HEK293 (cell line): ENCODE results near the gene HOXC11.

Experiments
- GLI4 ChIP-seq: fragments of 450-650 bp; formaldehyde crosslinking; IDR thresholded peaks from 2 replicates; pipeline ENCODE4 v1.5.1; 2016; ENCODE audit warnings: missing biosample characterization, missing genetic modification characterization
- HOXA7 ChIP-seq: sonication (generic); formaldehyde crosslinking; IDR thresholded peaks from 2 replicates; pipeline ENCODE4 v1.8.1; 2022; ENCODE audit warnings: missing genetic modification reagents, borderline replicate concordance
- IKZF3 ChIP-seq: fragments of 450-650 bp; IDR thresholded peaks from 2 replicates; pipeline ENCODE4 v1.5.0; 2018; ENCODE audit warnings: missing biosample characterization, mild to moderate bottlenecking, missing genetic modification characterization, moderate library complexity
- KLF10 ChIP-seq: fragments of 450-650 bp; IDR thresholded peaks from 2 replicates; pipeline ENCODE4 v1.5.1; 2018; ENCODE audit warnings: missing biosample characterization, mild to moderate bottlenecking, missing genetic modification characterization
- OSR2 ChIP-seq: fragments of 450-650 bp; formaldehyde crosslinking; IDR thresholded peaks from 2 replicates; pipeline ENCODE4 v1.5.1; 2016; ENCODE audit warnings: missing biosample characterization, missing genetic modification characterization
- PRDM1 ChIP-seq: fragments of 450-650 bp; formaldehyde crosslinking; IDR thresholded peaks from 2 replicates; pipeline ENCODE4; 2016; ENCODE audit warnings: missing biosample characterization, missing genetic modification characterization
- SETDB1 ChIP-seq: IDR thresholded peaks from one replicate; pipeline ENCODE4 v1.6.1; 2017; ENCODE audit warnings: mild to moderate bottlenecking, low read length, moderate library complexity, mixed read lengths; ENCODE audit not compliant: insufficient read length
- SP2 ChIP-seq: fragments of 450-650 bp; formaldehyde crosslinking; IDR thresholded peaks from 2 replicates; pipeline ENCODE4 v1.5.1; 2016; ENCODE audit warnings: missing biosample characterization, missing genetic modification characterization
- WT1 ChIP-seq: fragments of 450-650 bp; formaldehyde crosslinking; IDR thresholded peaks from 2 replicates; pipeline ENCODE4 v1.5.1; 2016; ENCODE audit warnings: missing biosample characterization, missing genetic modification characterization
- ZBTB48 ChIP-seq: fragments of 450-650 bp; formaldehyde crosslinking; IDR thresholded peaks from 2 replicates; pipeline ENCODE4 v1.5.1; 2016; ENCODE audit warnings: missing biosample characterization, missing genetic modification characterization
- ZBTB8A ChIP-seq: fragments of 450-650 bp; formaldehyde crosslinking; IDR thresholded peaks from 2 replicates; pipeline ENCODE4 v1.5.1; 2016; ENCODE audit warnings: missing biosample characterization, missing genetic modification characterization
- ZNF114 ChIP-seq: fragments of 450-650 bp; formaldehyde crosslinking; IDR thresholded peaks from 2 replicates; pipeline ENCODE4 v1.5.0; 2017; ENCODE audit warnings: missing biosample characterization, missing genetic modification characterization
- ZNF16 ChIP-seq: fragments of 450-650 bp; formaldehyde crosslinking; IDR thresholded peaks from 2 replicates; pipeline ENCODE4 v1.5.1; 2016; ENCODE audit warnings: low read depth, missing biosample characterization, missing genetic modification characterization
- ZNF175 ChIP-seq: fragments of 450-650 bp; formaldehyde crosslinking; IDR thresholded peaks from 2 replicates; pipeline ENCODE4 v1.5.1; 2016; ENCODE audit warnings: missing biosample characterization, missing genetic modification characterization
- ZNF184 ChIP-seq: fragments of 450-650 bp; IDR thresholded peaks from 2 replicates; pipeline ENCODE4 v1.5.1; 2018; ENCODE audit warnings: missing biosample characterization, mild to moderate bottlenecking, missing genetic modification characterization
- ZNF221 ChIP-seq: fragments of 450-650 bp; formaldehyde crosslinking; IDR thresholded peaks from 2 replicates; pipeline ENCODE4 v1.5.1; 2017; ENCODE audit warnings: missing biosample characterization, missing genetic modification characterization, borderline replicate concordance
- ZNF23 ChIP-seq: fragments of 450-650 bp; formaldehyde crosslinking; IDR thresholded peaks from 2 replicates; pipeline ENCODE4 v1.5.1; 2016; ENCODE audit warnings: missing biosample characterization, missing genetic modification characterization, borderline replicate concordance
- ZNF274 ChIP-seq, 2 experiments: fragments of 200-500 bp in 1 of 2; fragments of 450-650 bp in 1 of 2; sonication (Bioruptor generic) in 1 of 2; formaldehyde crosslinking in 1 of 2; IDR thresholded peaks; 2 replicates each; pipeline versions ENCODE4 v1.5.1 to v1.6.1; 2014 to 2016; ENCODE audit warnings: borderline replicate concordance in 1 of 2, inconsistent platforms in 1 of 2, low read length in 1 of 2, missing biosample characterization in 1 of 2, missing genetic modification characterization in 1 of 2
- ZNF37A ChIP-seq: fragments of 450-650 bp; IDR thresholded peaks from 2 replicates; pipeline ENCODE4 v1.5.1; 2018; ENCODE audit warnings: missing biosample characterization, missing genetic modification characterization
- ZNF394 ChIP-seq: fragments of 450-650 bp; formaldehyde crosslinking; IDR thresholded peaks from 2 replicates; pipeline ENCODE4 v1.5.1; 2016; ENCODE audit warnings: missing biosample characterization, missing genetic modification characterization, mild to moderate bottlenecking, moderate library complexity, borderline replicate concordance
- ZNF423 ChIP-seq: fragments of 450-650 bp; formaldehyde crosslinking; IDR thresholded peaks from 2 replicates; pipeline ENCODE4 v1.5.1; 2016; ENCODE audit warnings: missing biosample characterization, missing genetic modification characterization
- ZNF433 ChIP-seq: fragments of 450-650 bp; formaldehyde crosslinking; IDR thresholded peaks from 2 replicates; pipeline ENCODE4 v1.5.1; 2016; ENCODE audit warnings: missing biosample characterization, missing genetic modification characterization, low read depth
- ZNF510 ChIP-seq: fragments of 450-650 bp; formaldehyde crosslinking; IDR thresholded peaks from 2 replicates; pipeline ENCODE4 v1.5.1; 2018; ENCODE audit warnings: mild to moderate bottlenecking, missing genetic modification characterization, missing biosample characterization; ENCODE audit not compliant: insufficient replicate concordance
- ZNF561 ChIP-seq: fragments of 450-650 bp; IDR thresholded peaks from 2 replicates; pipeline ENCODE4 v1.5.1; 2018; ENCODE audit warnings: missing biosample characterization, missing genetic modification characterization, borderline replicate concordance
- ZNF621 ChIP-seq: fragments of 450-650 bp; formaldehyde crosslinking; IDR thresholded peaks from 2 replicates; pipeline ENCODE4 v1.5.1; 2017; ENCODE audit warnings: missing biosample characterization, missing genetic modification characterization
- ZNF654 ChIP-seq: fragments of 450-650 bp; formaldehyde crosslinking; IDR thresholded peaks from 2 replicates; pipeline ENCODE4 v1.5.1; 2016; ENCODE audit warnings: low read depth, missing biosample characterization, missing genetic modification characterization
- ZNF664 ChIP-seq: fragments of 450-650 bp; formaldehyde crosslinking; IDR thresholded peaks from 2 replicates; pipeline ENCODE4 v1.5.1; 2016; ENCODE audit warnings: missing biosample characterization, missing genetic modification characterization
- ZNF701 ChIP-seq: fragments of 450-650 bp; formaldehyde crosslinking; IDR thresholded peaks from 2 replicates; pipeline ENCODE4 v1.5.1; 2016; ENCODE audit warnings: missing biosample characterization, missing genetic modification characterization
- ZNF785 ChIP-seq: fragments of 450-650 bp; formaldehyde crosslinking; IDR thresholded peaks from 2 replicates; pipeline ENCODE4 v1.5.1; 2016; ENCODE audit warnings: missing biosample characterization, missing genetic modification characterization
- TF ChIP-seq, protein P1 (sequence below): fragments of 450-650 bp; formaldehyde crosslinking; IDR thresholded peaks from 2 replicates; pipeline ENCODE4 v1.5.1; 2016; ENCODE audit warnings: missing biosample characterization, missing genetic modification characterization
- TF ChIP-seq, protein P2 (sequence below): fragments of 450-650 bp; formaldehyde crosslinking; IDR thresholded peaks from 2 replicates; pipeline ENCODE4 v1.5.1; 2016; ENCODE audit warnings: missing biosample characterization, missing genetic modification characterization
- TF ChIP-seq, protein P3 (sequence below): fragments of 450-650 bp; formaldehyde crosslinking; IDR thresholded peaks from 2 replicates; pipeline ENCODE4 v1.5.1; 2016; ENCODE audit warnings: missing biosample characterization, missing genetic modification characterization, low read depth
- TF ChIP-seq, protein P4 (sequence below): fragments of 450-650 bp; formaldehyde crosslinking; IDR thresholded peaks from 2 replicates; pipeline ENCODE4; 2016; ENCODE audit warnings: missing biosample characterization, missing genetic modification characterization
- TF ChIP-seq, protein P5 (sequence below): fragments of 450-650 bp; formaldehyde crosslinking; IDR thresholded peaks from 2 replicates; pipeline ENCODE4 v1.5.1; 2016; ENCODE audit warnings: missing biosample characterization, missing genetic modification characterization

Gene HOXC11

DNA sequence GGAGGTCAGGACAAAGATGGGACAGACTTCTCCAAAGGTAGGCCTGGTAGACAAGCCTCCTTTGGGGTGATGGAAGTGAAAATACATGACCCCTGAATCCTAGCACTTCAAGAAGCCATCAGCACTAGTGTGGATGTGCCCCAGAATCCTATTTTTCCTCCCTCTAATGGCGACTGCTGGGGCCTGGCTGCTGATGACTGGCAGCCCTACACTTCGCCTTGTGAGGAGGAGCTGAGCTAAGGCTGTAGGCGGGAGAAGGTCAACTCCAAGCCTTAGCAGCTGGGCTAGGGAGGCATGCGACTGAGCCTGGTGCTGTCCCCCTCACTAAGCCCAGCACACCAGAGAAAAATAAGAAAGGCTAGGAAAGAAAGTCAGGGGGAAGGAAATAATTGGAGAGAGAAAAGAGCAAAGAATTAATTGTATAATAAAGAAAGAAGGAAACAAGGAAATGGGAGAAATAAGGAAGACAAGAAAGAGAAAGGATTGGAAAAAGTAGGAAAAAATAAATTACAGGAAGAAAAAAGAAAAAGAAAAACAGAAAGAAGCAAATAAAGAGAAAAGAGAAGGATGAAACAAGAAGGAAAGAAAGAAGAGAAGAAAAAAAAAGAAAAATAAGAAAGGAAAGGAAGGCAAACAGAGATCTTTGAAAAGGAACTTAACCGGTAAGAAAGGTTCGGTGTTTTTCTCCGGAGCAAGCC, 7.3 kb downstream of the HOXC11 start (continued):
- TF ChIP-seq ZNF394 (tag by site-specific recombination) = no peak
- TF ChIP-seq WT1 (tag by site-specific recombination) = peak; percentile 10; the same call in 1 of the 2 replicates
- TF ChIP-seq ZBTB8A (tag by site-specific recombination) = peak; percentile 13
- no peak for TF ChIP-seq OSR2 (tag by site-specific recombination)
- 0 out of 2 replicates have a peak, but pooled peaks have one; percentile 22 for TF ChIP-seq SP2
- no peak for TF ChIP-seq ZNF23
- TF ChIP-seq, protein P1, sequence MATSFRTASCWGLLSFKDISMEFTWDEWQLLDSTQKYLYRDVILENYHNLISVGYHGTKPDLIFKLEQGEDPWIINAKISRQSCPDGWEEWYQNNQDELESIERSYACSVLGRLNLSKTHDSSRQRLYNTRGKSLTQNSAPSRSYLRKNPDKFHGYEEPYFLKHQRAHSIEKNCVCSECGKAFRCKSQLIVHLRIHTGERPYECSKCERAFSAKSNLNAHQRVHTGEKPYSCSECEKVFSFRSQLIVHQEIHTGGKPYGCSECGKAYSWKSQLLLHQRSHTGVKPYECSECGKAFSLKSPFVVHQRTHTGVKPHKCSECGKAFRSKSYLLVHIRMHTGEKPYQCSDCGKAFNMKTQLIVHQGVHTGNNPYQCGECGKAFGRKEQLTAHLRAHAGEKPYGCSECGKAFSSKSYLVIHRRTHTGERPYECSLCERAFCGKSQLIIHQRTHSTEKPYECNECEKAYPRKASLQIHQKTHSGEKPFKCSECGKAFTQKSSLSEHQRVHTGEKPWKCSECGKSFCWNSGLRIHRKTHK (tag by site-specific recombination) = no peak
- TF ChIP-seq ZNF433 (tag by site-specific recombination) = no peak
- TF ChIP-seq ZBTB48 (tag by site-specific recombination) = no peak
- no peak for TF ChIP-seq ZNF37A
- TF ChIP-seq SETDB1 = no peak
- peak; percentile 96 for TF ChIP-seq PRDM1 (tag by site-specific recombination)
- TF ChIP-seq ZNF184 (tag by site-specific recombination) = no peak
- no peak for TF ChIP-seq ZNF175
- TF ChIP-seq ZNF510 (tag by site-specific recombination) = no peak
- TF ChIP-seq ZNF701 = no peak
- no peak for TF ChIP-seq ZNF654 (tag by site-specific recombination)
- TF ChIP-seq ZNF114 (tag by site-specific recombination) = no peak
- TF ChIP-seq, protein P2, sequence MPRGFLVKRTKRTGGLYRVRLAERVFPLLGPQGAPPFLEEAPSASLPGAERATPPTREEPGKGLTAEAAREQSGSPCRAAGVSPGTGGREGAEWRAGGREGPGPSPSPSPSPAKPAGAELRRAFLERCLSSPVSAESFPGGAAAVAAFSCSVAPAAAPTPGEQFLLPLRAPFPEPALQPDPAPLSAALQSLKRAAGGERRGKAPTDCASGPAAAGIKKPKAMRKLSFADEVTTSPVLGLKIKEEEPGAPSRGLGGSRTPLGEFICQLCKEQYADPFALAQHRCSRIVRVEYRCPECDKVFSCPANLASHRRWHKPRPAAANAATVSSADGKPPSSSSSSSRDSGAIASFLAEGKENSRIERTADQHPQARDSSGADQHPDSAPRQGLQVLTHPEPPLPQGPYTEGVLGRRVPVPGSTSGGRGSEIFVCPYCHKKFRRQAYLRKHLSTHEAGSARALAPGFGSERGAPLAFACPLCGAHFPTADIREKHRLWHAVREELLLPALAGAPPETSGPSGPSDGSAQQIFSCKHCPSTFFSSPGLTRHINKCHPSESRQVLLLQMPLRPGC (tag by site-specific recombination) = no peak
- no peak for TF ChIP-seq ZNF785 (tag by site-specific recombination)
- TF ChIP-seq, protein P3, sequence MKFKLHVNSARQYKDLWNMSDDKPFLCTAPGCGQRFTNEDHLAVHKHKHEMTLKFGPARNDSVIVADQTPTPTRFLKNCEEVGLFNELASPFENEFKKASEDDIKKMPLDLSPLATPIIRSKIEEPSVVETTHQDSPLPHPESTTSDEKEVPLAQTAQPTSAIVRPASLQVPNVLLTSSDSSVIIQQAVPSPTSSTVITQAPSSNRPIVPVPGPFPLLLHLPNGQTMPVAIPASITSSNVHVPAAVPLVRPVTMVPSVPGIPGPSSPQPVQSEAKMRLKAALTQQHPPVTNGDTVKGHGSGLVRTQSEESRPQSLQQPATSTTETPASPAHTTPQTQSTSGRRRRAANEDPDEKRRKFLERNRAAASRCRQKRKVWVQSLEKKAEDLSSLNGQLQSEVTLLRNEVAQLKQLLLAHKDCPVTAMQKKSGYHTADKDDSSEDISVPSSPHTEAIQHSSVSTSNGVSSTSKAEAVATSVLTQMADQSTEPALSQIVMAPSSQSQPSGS (tag by site-specific recombination) = no peak
- TF ChIP-seq, protein P4, sequence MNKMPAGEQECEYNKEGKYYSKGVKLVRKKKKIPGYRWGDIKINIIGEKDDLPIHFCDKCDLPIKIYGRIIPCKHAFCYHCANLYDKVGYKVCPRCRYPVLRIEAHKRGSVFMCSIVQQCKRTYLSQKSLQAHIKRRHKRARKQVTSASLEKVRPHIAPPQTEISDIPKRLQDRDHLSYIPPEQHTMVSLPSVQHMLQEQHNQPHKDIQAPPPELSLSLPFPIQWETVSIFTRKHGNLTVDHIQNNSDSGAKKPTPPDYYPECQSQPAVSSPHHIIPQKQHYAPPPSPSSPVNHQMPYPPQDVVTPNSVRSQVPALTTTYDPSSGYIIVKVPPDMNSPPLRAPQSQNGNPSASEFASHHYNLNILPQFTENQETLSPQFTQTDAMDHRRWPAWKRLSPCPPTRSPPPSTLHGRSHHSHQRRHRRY = no peak
- TF ChIP-seq, protein P5, sequence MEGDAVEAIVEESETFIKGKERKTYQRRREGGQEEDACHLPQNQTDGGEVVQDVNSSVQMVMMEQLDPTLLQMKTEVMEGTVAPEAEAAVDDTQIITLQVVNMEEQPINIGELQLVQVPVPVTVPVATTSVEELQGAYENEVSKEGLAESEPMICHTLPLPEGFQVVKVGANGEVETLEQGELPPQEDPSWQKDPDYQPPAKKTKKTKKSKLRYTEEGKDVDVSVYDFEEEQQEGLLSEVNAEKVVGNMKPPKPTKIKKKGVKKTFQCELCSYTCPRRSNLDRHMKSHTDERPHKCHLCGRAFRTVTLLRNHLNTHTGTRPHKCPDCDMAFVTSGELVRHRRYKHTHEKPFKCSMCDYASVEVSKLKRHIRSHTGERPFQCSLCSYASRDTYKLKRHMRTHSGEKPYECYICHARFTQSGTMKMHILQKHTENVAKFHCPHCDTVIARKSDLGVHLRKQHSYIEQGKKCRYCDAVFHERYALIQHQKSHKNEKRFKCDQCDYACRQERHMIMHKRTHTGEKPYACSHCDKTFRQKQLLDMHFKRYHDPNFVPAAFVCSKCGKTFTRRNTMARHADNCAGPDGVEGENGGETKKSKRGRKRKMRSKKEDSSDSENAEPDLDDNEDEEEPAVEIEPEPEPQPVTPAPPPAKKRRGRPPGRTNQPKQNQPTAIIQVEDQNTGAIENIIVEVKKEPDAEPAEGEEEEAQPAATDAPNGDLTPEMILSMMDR = no peak
- no peak for TF ChIP-seq KLF10 (tag by site-specific recombination)
- TF ChIP-seq ZNF274 (IDR thresholded peaks at IDR 0.05; ENCODE audit: low read length) = no peak
- TF ChIP-seq ZNF274 (tag by site-specific recombination; IDR thresholded peaks at IDR 0.05; ENCODE audit: borderline replicate concordance) = no peak
- no peak for TF ChIP-seq ZNF221 (tag by site-specific recombination)
- 0 out of 2 replicates have a peak, but pooled peaks have one; percentile 69 for TF ChIP-seq IKZF3 (tag by site-specific recombination)
- no peak for TF ChIP-seq ZNF16 (tag by site-specific recombination)
- no peak for TF ChIP-seq ZNF621 (tag by site-specific recombination)
- TF ChIP-seq ZNF664 (tag by site-specific recombination) = no peak
- TF ChIP-seq GLI4 (tag by site-specific recombination) = no peak
- TF ChIP-seq ZNF423 (tag by site-specific recombination) = no peak
- TF ChIP-seq HOXA7 (CRISPR knock-in tag) = no peak
- no peak for TF ChIP-seq ZNF561
